T-helper 2 cell (primary cell): ENCODE data around the gene TUBB2B.
"Not testable (repeated sequence)": the region's sequence is repeated elsewhere in the genome, so short reads cannot be mapped to it uniquely, and the experiment has no call there.

ENCODE experiments used
- DNase-seq, 5 experiments: peaks; one replicate each; pipeline versions ENCODE4 v3.0.0 to v3.0.0-alpha.2; 2012 to 2022

TUBB2B gene

GRCh38 chr6:3258201-3258600 lies 30.7 kb upstream of the TUBB2B start:
- DNase-seq: no peak

GRCh38 chr6:3253597-3253961 lies 26.1 kb upstream of the TUBB2B start:
- DNase-seq: no peak

- DNase-seq: no peak
These were observed 25.6 kb upstream of the TUBB2B start for GRCh38 chr6:3252861-3253596.

- no peak for DNase-seq
These were observed 24.9 kb upstream of the TUBB2B start for GRCh38 chr6:3252369-3252768.

GRCh38 chr6:3251462-3252314 lies 24.2 kb upstream of the TUBB2B start:
- DNase-seq: peak; percentile 55 to 79 (median 70)

GRCh38 chr6:3250231-3250675 lies 22.8 kb upstream of the TUBB2B start:
- no peak for DNase-seq

GRCh38 chr6:3249821-3250220 lies 22.4 kb upstream of the TUBB2B start:
- no peak for DNase-seq

- no peak for DNase-seq
These were observed 20.0 kb upstream of the TUBB2B start for GRCh38 chr6:3247255-3248146.

- DNase-seq: no peak
These were observed 17.8 kb upstream of the TUBB2B start for GRCh38 chr6:3245216-3245615.

- not testable (repeated sequence) for DNase-seq
These were observed 17.3 kb upstream of the TUBB2B start for GRCh38 chr6:3244832-3245161.

- DNase-seq: no peak
These were observed 16.8 kb upstream of the TUBB2B start for GRCh38 chr6:3244003-3244831.

- DNase-seq: no peak
These were observed 15.3 kb upstream of the TUBB2B start for GRCh38 chr6:3242768-3243167.

GRCh38 chr6:3241745-3242144 lies 14.3 kb upstream of the TUBB2B start:
- not testable (repeated sequence) for DNase-seq

- no peak for DNase-seq
These were observed 13.1 kb upstream of the TUBB2B start for GRCh38 chr6:3240595-3240994.

GRCh38 chr6:3239110-3239830 lies 11.8 kb upstream of the TUBB2B start:
- DNase-seq: no peak

- DNase-seq: no peak
These were observed 10.6 kb upstream of the TUBB2B start for GRCh38 chr6:3237761-3238662.

GRCh38 chr6:3236005-3236404 lies 8.6 kb upstream of the TUBB2B start:
- DNase-seq: no peak

- no peak for DNase-seq
These were observed 8.0 kb upstream of the TUBB2B start for GRCh38 chr6:3235486-3235885.

- DNase-seq: no peak
These were observed 6.5 kb upstream of the TUBB2B start for GRCh38 chr6:3233904-3234303.

GRCh38 chr6:3233321-3233720 lies 5.9 kb upstream of the TUBB2B start:
- DNase-seq: no peak
